ENCODE data around the gene CCDC85B. TPM values are rescaled to one million over a fixed set of nuclear protein-coding genes. Genes with fewer than 3 reads are reported as not detected.

The CCDC85B gene
- total and polyA plus RNA-seq, 2 of the 8 experiments (the other 6 are each of a cell fraction or from before 2014, with no cell fraction given), result 19.8 to 30.8 TPM

DNA sequence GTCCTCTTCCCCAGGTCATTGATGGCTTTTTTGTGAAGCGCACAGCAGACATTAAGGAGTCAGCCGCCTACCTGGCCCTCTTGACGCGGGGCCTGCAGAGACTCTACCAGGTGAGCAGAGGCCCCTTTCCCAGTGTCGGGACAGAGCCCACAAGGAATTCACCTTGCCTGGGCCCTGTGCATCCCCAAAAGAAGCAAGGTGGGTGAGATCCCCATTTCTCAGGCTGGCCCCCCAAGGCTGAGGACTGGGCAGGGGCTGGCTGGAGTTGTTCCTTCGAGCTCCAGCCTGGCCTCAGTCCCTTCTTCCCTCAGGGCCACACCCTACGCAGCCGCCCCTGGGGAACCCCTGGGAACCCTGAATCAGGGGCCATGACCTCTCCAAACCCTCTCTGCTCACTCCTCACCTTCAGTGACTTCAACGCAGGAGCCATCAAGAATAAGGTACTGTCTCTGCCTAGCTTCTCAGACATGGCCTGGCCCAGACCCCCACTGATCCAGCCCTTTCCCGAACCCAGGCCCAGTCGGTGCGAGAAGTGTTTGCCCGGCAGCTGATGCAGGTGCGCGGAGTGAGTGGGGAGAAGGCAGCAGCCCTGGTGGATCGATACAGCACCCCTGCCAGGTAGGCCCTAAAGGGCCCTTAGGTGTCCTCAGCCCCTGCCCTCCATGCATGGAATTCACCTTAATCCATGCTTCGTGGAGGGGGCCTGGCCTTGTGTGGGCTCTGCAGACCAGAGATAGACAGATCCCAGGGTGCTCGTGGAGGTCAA is 25.6 kb upstream of the CCDC85B start:
- Histone ChIP-seq H4K5ac (ENCODE audit: insufficient read length, low read depth, low read length) (no peak overlapping the region), H3K9me3 (ENCODE audit: insufficient read depth in 2 of 2, low read depth in 1 of 2, low read length in 1 of 2) (no peaks in the 10 kb centered on the region), H3K18ac (ENCODE audit: extremely low read depth, low read length) (no peak overlapping the region), H4K8ac (ENCODE audit: extremely low read depth, insufficient read depth, low read length) (no peak overlapping the region), H2BK15ac (ENCODE audit: low read length) (no peak overlapping the region), H3K36me3 (ENCODE audit: control insufficient read depth in 2 of 4, insufficient read depth in 4 of 4, low read length in 3 of 4) (peaks cover 5 to 17% (median 14%) of the 10 kb centered on the region in 4 experiments), H2AFZ (ENCODE audit: low read length) (no peak overlapping the region), H3K4ac (replicated peaks; ENCODE audit: insufficient read length, low read depth, low read length) (no peak overlapping the region), H4K91ac (replicated peaks; ENCODE audit: insufficient read length, low read length) (no peak overlapping the region), H3K14ac (ENCODE audit: insufficient read length) (no peak overlapping the region), H3K4me1 (replicated peaks in 1 of 4; ENCODE audit: control insufficient read depth in 3 of 4, insufficient read depth in 4 of 4, low read length in 3 of 4) (peaks cover 0 to 10% (median 7%) of the 10 kb centered on the region in 4 experiments; a peak in 5 of 7 replicates), H4K20me1 (replicated peaks in 1 of 2; ENCODE audit: control insufficient read depth in 1 of 2, insufficient read depth in 2 of 2, low read length in 2 of 2) (no peaks in the 10 kb centered on the region), H2BK5ac (ENCODE audit: low read depth, low read length) (no peak overlapping the region), H3K79me1 (ENCODE audit: low read depth, low read length) (no peaks in the 10 kb centered on the region; the same call in 1 of the 2 replicates), H3K23me2 (ENCODE audit: low read depth, low read length) (peaks cover 16% of the 10 kb centered on the region), H2AK5ac (ENCODE audit: low read depth, low read length) (no peak overlapping the region), H2BK20ac (ENCODE audit: low read length) (no peak overlapping the region), H3K4me2 (ENCODE audit: insufficient read depth in 1 of 2, low read depth in 2 of 2, low read length in 2 of 2) (no peak overlapping the region), H3K9ac (replicated peaks in 1 of 4; ENCODE audit: extremely low read depth in 1 of 4, low read depth in 3 of 4, low read length in 3 of 4) (no peak overlapping the region), H2BK120ac (replicated peaks; ENCODE audit: low read depth, low read length) (no peak overlapping the region), H2BK12ac (ENCODE audit: low read depth, low read length) (no peak overlapping the region), H3K4me3 (ENCODE audit: extremely low read depth in 1 of 4, insufficient read depth in 2 of 4, low read depth in 3 of 4, low read length in 4 of 4) (no peak overlapping the region), H3K56ac (replicated peaks; ENCODE audit: insufficient read length, low read depth, low read length) (no peak overlapping the region), H3K27ac (ENCODE audit: low read depth, low read length) (no peak overlapping the region), H3K79me2 (ENCODE audit: control insufficient read depth in 1 of 2, insufficient read depth in 2 of 2, low read length in 2 of 2) (peaks cover 0 to 5% of the 10 kb centered on the region in 2 experiments; a peak in 1 of 4 replicates), H3K23ac (ENCODE audit: insufficient read length) (no peak overlapping the region), H3K27me3 (replicated peaks in 1 of 4; ENCODE audit: control insufficient read depth in 3 of 4, extremely low read depth in 1 of 4, insufficient read depth in 3 of 4, low read length in 3 of 4) (peaks cover 0 to 10% (median 2%) of the 10 kb centered on the region in 4 experiments; a peak in 3 of 7 replicates)
- 88% methylated on average over 18 of the region's 18 CpGs; no CpG with 5 or more reads in 1 of the 2 experiments for WGBS, 2 experiments (ENCODE audit: extremely low coverage in 1 of 2, insufficient coverage in 1 of 2, insufficient read length in 1 of 2, insufficient replicate concordance in 2 of 2, low coverage in 1 of 2, low lambda C conversion rate in 2 of 2, missing lambda C conversion rate in 1 of 2)
- FAIRE-seq, result no peak
- DNase-seq (ENCODE audit: low read depth in 1 of 2, low spot score in 2 of 2), result no peak
- ChIA-PET CTCF (ENCODE audit: partially characterized antibody) (interaction anchor here (7.9 to 9.9 kb wide), 2 partner anchors 15 to 23 kb away, joined by 98 to 191 read pairs; partner anchors contain the start of genes CCDC85B and FIBP), POLR2A (ENCODE audit: partially characterized antibody) (interaction anchor here (38.3 to 39.7 kb wide), 2 partner anchors 9 to 10 kb away, joined by 1071 read pairs; partner anchors contain the start of genes CCDC85B, CFL1, CTSW and EFEMP2)
- TF ChIP-seq TCF12 (IDR thresholded peaks at IDR 0.05; ENCODE audit: low read depth, low read length), result no peak
- TF ChIP-seq NANOG (IDR thresholded peaks at IDR 0.05; ENCODE audit: insufficient read depth, low read depth, low read length, poor library complexity, severe bottlenecking), result no peak
- no peak for TF ChIP-seq ATF3 (IDR thresholded peaks at IDR 0.05; ENCODE audit: insufficient read depth, low read depth, low read length)
- TF ChIP-seq, protein P1, sequence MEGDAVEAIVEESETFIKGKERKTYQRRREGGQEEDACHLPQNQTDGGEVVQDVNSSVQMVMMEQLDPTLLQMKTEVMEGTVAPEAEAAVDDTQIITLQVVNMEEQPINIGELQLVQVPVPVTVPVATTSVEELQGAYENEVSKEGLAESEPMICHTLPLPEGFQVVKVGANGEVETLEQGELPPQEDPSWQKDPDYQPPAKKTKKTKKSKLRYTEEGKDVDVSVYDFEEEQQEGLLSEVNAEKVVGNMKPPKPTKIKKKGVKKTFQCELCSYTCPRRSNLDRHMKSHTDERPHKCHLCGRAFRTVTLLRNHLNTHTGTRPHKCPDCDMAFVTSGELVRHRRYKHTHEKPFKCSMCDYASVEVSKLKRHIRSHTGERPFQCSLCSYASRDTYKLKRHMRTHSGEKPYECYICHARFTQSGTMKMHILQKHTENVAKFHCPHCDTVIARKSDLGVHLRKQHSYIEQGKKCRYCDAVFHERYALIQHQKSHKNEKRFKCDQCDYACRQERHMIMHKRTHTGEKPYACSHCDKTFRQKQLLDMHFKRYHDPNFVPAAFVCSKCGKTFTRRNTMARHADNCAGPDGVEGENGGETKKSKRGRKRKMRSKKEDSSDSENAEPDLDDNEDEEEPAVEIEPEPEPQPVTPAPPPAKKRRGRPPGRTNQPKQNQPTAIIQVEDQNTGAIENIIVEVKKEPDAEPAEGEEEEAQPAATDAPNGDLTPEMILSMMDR (IDR thresholded peaks at IDR 0.05; ENCODE audit: control extremely low read depth in 1 of 3, insufficient read depth in 1 of 3, low read depth in 1 of 3, low read length in 3 of 3), result no peak
- no peak for TF ChIP-seq TAF1 (IDR thresholded peaks at IDR 0.05; ENCODE audit: low read depth, low read length)
- no peak for TF ChIP-seq HDAC6 (IDR thresholded peaks at IDR 0.05; ENCODE audit: low read depth, low read length)
- no peak for TF ChIP-seq CTBP2 (IDR thresholded peaks at IDR 0.05; ENCODE audit: borderline replicate concordance, insufficient read depth, insufficient read length, low read length)
- no peak for TF ChIP-seq JUN (IDR thresholded peaks at IDR 0.05; ENCODE audit: low read depth, low read length)

All from H1 (cell line).